ENCODE measurements around the gene PARD3. TPM values are rescaled to one million over a fixed set of nuclear protein-coding genes. Genes with fewer than 3 reads are reported as not detected.

PARD3 gene
- total RNA-seq, 1 experiment from 2014 or later = 154 TPM

DNA sequence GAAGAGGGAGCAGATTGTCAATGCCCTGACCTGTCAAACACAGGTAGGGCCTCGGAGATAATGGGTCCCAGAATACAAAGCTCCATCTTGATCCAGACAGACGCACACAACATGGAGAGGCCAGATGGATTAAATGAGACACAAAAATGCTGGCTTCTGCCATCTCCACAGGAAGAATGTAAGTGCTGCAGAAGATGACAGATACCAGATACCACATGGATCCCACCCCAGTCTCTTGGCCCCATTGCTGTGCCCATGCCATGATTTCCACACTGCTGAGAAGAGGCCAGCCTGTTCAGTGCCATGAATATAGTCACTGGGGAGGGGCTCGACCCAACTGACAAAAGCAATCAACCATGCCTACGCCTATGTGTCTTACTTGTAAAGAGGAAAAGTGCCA, 487.9 kb downstream of the PARD3 start:
- ATAC-seq (no peak), DNase-seq (no peak)
- BruUV-seq (replicated peaks) = no TSS peak
- TF ChIP-seq, protein P1, sequence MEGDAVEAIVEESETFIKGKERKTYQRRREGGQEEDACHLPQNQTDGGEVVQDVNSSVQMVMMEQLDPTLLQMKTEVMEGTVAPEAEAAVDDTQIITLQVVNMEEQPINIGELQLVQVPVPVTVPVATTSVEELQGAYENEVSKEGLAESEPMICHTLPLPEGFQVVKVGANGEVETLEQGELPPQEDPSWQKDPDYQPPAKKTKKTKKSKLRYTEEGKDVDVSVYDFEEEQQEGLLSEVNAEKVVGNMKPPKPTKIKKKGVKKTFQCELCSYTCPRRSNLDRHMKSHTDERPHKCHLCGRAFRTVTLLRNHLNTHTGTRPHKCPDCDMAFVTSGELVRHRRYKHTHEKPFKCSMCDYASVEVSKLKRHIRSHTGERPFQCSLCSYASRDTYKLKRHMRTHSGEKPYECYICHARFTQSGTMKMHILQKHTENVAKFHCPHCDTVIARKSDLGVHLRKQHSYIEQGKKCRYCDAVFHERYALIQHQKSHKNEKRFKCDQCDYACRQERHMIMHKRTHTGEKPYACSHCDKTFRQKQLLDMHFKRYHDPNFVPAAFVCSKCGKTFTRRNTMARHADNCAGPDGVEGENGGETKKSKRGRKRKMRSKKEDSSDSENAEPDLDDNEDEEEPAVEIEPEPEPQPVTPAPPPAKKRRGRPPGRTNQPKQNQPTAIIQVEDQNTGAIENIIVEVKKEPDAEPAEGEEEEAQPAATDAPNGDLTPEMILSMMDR (conservative IDR thresholded peaks at IDR 0.05; ENCODE audit: low read depth, low read length) = no peak
- TF ChIP-seq EZH2 (IDR thresholded peaks at IDR 0.05; ENCODE audit: low read length, unreplicated experiment) (no peak), EZH2phosphoT487 (IDR thresholded peaks at IDR 0.05; ENCODE audit: borderline replicate concordance, low read length) (no peak)
- H3K9me2 ChIP-seq (replicated peaks; ENCODE audit: low read length) = no peaks in the 10 kb centered on the region
- intact Hi-C loops (cut with micrococcal nuclease) = no loop called here
- no peak overlapping the region for H3K9ac ChIP-seq (ENCODE audit: low read length)
- H3K4me1 ChIP-seq (ENCODE audit: insufficient read depth, low read length) = peaks cover 16% of the 10 kb centered on the region
- no peak overlapping the region for H3K27ac ChIP-seq (ENCODE audit: low read length)
- H3F3A ChIP-seq (ENCODE audit: low read length, unreplicated experiment) = no peaks in the 10 kb centered on the region
- H2AFZ ChIP-seq (ENCODE audit: low read length) = no peak overlapping the region
- H4K20me1 ChIP-seq (ENCODE audit: low read length) = no peaks in the 10 kb centered on the region
- H3K27me3 ChIP-seq (ENCODE audit: low read length) = no peaks in the 10 kb centered on the region
- POLR2A ChIA-PET (ENCODE audit: unreplicated experiment) = no interaction called here
- CTCF ChIA-PET = no interaction called here
- no peak overlapping the region for H3K4me3 ChIP-seq (ENCODE audit: low read length)
- no peaks in the 10 kb centered on the region for H3K79me2 ChIP-seq (ENCODE audit: low read length)
- H3K9me3 ChIP-seq (ENCODE audit: low read length) = no peaks in the 10 kb centered on the region
- no peak overlapping the region for H3K4me2 ChIP-seq (ENCODE audit: low read length)
- peaks cover 9% of the 10 kb centered on the region; the same call in 1 of the 2 replicates for H3K36me3 ChIP-seq (ENCODE audit: low read depth, low read length)

DNA sequence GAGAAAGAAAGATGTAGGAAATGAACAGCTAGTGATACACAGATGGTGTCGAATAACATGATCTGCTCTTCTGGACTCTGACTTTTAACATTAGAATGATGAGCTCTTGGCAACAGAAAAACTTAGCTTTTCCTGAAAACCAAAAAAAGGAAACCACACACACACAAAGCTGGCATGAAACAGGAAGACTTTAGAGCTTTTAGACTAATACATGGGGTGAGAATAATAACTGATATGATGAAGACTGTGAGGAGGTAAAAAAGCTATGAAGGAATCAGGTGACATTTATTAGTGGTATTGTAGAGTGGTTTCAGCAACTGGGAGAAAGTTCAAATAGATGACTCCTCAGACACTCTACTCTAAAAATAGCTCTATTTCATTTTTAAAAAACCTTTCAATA, 491.9 kb downstream of the PARD3 start:
- Histone ChIP-seq H3K36me3 (ENCODE audit: low read depth, low read length) (no peaks in the 10 kb centered on the region), H3K9me2 (replicated peaks; ENCODE audit: low read length) (no peaks in the 10 kb centered on the region), H3K4me3 (ENCODE audit: low read length) (no peak overlapping the region), H3K9me3 (ENCODE audit: low read length) (no peaks in the 10 kb centered on the region), H3K27ac (ENCODE audit: low read length) (peak overlapping the region; percentile 17), H4K20me1 (ENCODE audit: low read length) (peaks cover 4% of the 10 kb centered on the region; the same call in 1 of the 2 replicates), H3K27me3 (ENCODE audit: low read length) (no peaks in the 10 kb centered on the region), H3K79me2 (ENCODE audit: low read length) (no peaks in the 10 kb centered on the region), H3F3A (ENCODE audit: low read length, unreplicated experiment) (peaks cover 11% of the 10 kb centered on the region), H3K4me1 (ENCODE audit: insufficient read depth, low read length) (peaks cover 34% of the 10 kb centered on the region), H3K9ac (ENCODE audit: low read length) (no peak overlapping the region), H2AFZ (ENCODE audit: low read length) (no peak overlapping the region), H3K4me2 (ENCODE audit: low read length) (peak overlapping the region; percentile 32)
- POLR2A ChIA-PET (ENCODE audit: unreplicated experiment) = interaction anchor here (0.6 to 0.7 kb wide), 5 partner anchors 9 to 1121 kb away, joined by 3 to 7 read pairs (median 4); no protein-coding TSS in a partner anchor
- no TSS peak for BruUV-seq (replicated peaks)
- TF ChIP-seq, protein P1 (conservative IDR thresholded peaks at IDR 0.05; ENCODE audit: low read depth, low read length) = no peak
- TF ChIP-seq EZH2phosphoT487 (IDR thresholded peaks at IDR 0.05; ENCODE audit: borderline replicate concordance, low read length) (no peak), EZH2 (IDR thresholded peaks at IDR 0.05; ENCODE audit: low read length, unreplicated experiment) (no peak)
- intact Hi-C loops (cut with micrococcal nuclease) = no loop called here
- CTCF ChIA-PET = interaction anchor here (0.6 to 1.8 kb wide), 2 partner anchors 315 to 513 kb away, joined by 4 to 9 read pairs; no protein-coding TSS in a partner anchor
- DNase-seq (peak; percentile 53), ATAC-seq (peak; percentile 25)

DNA sequence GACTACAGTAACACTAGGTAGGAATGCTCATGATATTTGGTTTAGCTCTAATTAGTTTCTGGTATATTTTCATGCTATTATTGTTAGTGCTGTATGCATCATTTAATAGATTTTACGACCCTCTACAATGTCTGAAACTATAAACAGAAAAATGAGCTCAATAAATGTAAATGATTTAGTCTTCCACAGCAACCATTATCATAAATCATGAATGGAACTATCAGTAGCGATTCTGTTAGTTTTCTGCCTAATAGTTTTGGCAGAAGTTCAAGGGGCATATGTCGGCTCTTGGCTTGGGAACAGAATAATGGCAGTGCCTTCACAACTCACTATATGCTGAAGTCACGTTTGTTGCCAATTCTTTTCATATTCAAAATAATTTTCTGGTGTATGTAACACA, 494.8 kb downstream of the PARD3 start:
- Histone ChIP-seq H3K4me2 (ENCODE audit: low read length) (peak overlapping the region; percentile 41), H3K4me3 (ENCODE audit: low read length) (no peak overlapping the region), H3K27ac (ENCODE audit: low read length) (peak overlapping the region; percentile 41), H3K79me2 (ENCODE audit: low read length) (no peaks in the 10 kb centered on the region), H3K36me3 (ENCODE audit: low read depth, low read length) (peaks cover 9% of the 10 kb centered on the region; the same call in 1 of the 2 replicates), H4K20me1 (ENCODE audit: low read length) (peaks cover 4% of the 10 kb centered on the region; the same call in 1 of the 2 replicates), H3K9me3 (ENCODE audit: low read length) (no peaks in the 10 kb centered on the region), H2AFZ (ENCODE audit: low read length) (no peak overlapping the region), H3K9ac (ENCODE audit: low read length) (no peak overlapping the region), H3K4me1 (ENCODE audit: insufficient read depth, low read length) (peaks cover 34% of the 10 kb centered on the region), H3F3A (ENCODE audit: low read length, unreplicated experiment) (peaks cover 11% of the 10 kb centered on the region), H3K27me3 (ENCODE audit: low read length) (no peaks in the 10 kb centered on the region), H3K9me2 (replicated peaks; ENCODE audit: low read length) (no peaks in the 10 kb centered on the region)
- BruUV-seq (replicated peaks) = no TSS peak
- POLR2A ChIA-PET (ENCODE audit: unreplicated experiment) = no interaction called here
- CTCF ChIA-PET = interaction anchor here (0.5 to 1.1 kb wide), 3 partner anchors 14 to 319 kb away, joined by 3 to 8 read pairs (median 5); no protein-coding TSS in a partner anchor
- no peak for ATAC-seq
- TF ChIP-seq, protein P1 (conservative IDR thresholded peaks at IDR 0.05; ENCODE audit: low read depth, low read length) = no peak
- intact Hi-C loops (cut with micrococcal nuclease) = no loop called here
- no peak for DNase-seq
